AG09309 (cell line): ENCODE data around the gene IGLL1.

Source experiments
- DNase-seq: peaks from one replicate; pipeline ENCODE4 v3.0.0-alpha.2; 2010; ENCODE audit warnings: low read depth
- H3K4me3 ChIP-seq: 2 replicates; pipeline ENCODE4 v1.5.1; 2011; ENCODE audit warnings: mild to moderate bottlenecking, low read depth, low read length, moderate library complexity; ENCODE audit not compliant: control insufficient read depth
- CTCF ChIP-seq: IDR thresholded peaks from 2 replicates; pipeline ENCODE4 v1.5.1; 2011; ENCODE audit warnings: mild to moderate bottlenecking, low read depth, low read length, inconsistent platforms; ENCODE audit not compliant: insufficient read depth, control insufficient read depth; ENCODE audit errors: missing control alignments

IGLL1 gene

GRCh38 chr22:23613193-23613972 lies 33.3 kb upstream of the IGLL1 start:
- no peak for TF ChIP-seq CTCF
- no peak for DNase-seq
- no peak overlapping the region for H3K4me3 ChIP-seq

DNA sequence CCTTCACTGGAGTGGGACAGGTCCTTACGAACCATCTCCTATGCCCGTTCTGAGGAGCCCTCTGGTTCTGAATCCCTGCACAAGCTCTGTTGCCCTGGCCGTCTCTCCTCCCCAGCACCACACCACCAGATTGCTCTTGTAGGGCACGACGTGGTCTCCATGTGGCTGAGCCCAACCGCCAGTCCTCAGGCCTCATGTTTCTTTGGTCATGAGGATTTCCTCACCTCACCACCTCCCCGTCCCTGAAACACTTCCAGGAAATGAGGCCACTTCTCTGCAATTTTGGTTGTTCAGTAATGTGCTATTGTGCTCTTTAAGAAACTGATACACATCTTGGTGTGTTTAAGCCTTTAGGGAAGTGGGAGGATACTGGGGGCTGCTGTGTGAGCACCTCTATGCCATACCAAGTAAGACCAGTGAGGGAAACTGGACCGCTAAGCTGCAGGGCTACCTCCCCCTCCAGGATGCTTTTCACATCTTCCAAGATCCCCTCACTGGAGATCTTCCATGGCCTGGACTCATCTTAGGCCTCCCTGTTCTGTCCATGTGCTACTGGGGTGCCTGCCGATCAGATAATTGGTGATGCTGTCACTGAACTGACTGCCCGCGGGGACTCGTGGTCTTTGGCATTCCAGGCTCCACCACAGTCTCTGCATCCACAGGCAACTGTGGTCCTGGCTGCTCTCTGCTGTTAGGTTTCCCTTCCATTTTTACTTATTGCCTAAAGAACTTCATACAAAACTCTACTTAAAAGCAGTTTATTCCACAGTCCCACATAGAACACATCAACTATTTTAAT lies 30.1 kb upstream of the IGLL1 start:
- no peak for DNase-seq
- H3K4me3 ChIP-seq, result no peak overlapping the region
- TF ChIP-seq CTCF, result no peak

DNA sequence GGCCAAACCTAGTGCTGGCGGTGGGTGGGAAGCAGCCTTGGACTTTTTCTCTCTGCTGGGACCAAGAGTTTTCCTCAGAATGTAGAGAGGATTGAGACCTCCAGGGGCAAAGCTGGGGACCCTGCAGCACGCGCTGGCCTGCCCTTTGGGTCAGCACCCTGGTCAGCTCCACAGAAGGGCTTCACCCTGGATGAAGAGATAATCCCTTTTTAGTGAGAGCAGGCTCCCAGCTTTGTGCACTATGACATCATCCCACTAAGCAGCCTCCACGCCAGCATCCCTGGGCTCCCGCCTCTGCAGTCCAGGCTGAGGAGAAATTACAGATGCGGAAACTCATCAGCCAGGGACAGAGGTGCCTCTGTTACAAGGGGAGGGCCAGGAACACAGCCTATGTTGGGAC lies 28.5 kb upstream of the IGLL1 start:
- TF ChIP-seq CTCF, result no peak
- H3K4me3 ChIP-seq, result no peak overlapping the region
- DNase-seq, result no peak

- no peak for DNase-seq
- no peak overlapping the region for H3K4me3 ChIP-seq
- no peak for TF ChIP-seq CTCF
These were observed 26.4 kb upstream of the IGLL1 start for GRCh38 chr22:23606204-23607131.

DNA sequence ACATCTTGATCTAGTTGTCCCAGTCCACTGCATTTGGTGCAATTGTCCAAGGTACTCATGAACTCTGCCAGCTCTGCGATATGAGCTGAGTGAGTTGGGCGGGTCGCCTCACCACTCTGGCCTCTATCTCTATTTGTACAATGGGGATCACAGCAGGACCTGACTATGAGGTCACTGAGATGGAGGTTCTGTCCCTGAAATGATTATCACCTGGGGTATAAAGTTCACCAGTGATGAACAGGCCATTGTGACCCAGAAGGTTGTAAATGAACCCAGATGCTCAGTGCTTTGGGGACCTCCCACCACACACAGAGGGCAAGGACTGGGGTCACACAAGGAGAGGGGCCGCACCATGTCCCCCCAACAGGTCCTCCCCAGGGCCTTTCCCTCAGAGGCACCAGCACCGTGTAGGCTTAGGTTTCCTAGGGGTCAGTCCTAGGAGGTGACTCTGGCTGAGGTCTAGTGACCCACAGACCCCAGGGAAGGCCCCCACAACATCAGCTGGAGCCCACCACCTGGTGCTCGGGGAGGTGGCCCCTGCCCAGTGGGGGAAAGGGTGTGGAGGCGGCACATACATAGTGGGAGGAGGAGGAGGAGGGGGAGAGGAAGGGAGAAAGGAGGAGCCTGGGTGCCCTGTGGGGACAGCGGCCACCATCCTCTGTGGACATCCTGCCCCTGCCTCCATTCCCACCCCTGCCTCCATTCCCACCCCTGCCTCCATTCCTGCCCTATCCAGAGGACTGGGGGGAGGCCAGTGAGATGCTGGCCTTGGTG lies 25.0 kb upstream of the IGLL1 start:
- DNase-seq, result no peak
- TF ChIP-seq CTCF, result no peak
- H3K4me3 ChIP-seq, result no peak overlapping the region

DNA sequence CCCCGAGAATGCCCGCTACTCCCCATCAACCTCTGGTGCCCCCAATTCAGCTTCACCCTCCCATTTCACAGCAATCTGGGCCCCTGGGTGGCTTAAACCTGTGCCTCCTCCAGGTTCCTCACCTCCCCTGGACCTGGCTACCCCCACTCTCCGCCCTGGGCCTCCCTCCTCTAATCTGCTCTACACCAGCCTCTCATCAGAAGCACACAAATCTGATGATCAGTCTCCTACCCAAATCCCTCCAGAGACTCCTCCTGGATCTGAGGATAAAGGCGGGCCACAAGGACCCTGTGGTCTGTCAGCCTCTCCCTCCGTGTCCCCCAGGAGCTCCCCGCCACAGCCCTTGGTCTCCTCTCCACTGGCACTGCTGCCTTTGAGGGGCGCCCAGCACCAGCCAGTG lies 23.2 kb upstream of the IGLL1 start:
- no peak for TF ChIP-seq CTCF
- no peak overlapping the region for H3K4me3 ChIP-seq
- no peak for DNase-seq
